HepG2 (cell line): ENCODE measurements around the gene SHISA7. TPM values are rescaled to one million over a fixed set of nuclear protein-coding genes. Genes with fewer than 3 reads are reported as not detected.

Experiments
- DR1 ChIP-seq: sonication (generic); formaldehyde crosslinking; IDR thresholded peaks from 2 replicates; pipeline ENCODE4 v1.8.0; 2021; ENCODE audit warnings: mild to moderate bottlenecking, missing genetic modification reagents, inconsistent platforms
- ELF4 ChIP-seq: sonication (generic); formaldehyde crosslinking; IDR thresholded peaks from 2 replicates; pipeline ENCODE4 v1.5.0; 2020; ENCODE audit warnings: missing genetic modification reagents, mild to moderate bottlenecking, moderate library complexity, borderline replicate concordance
- ERF ChIP-seq: IDR thresholded peaks from 2 replicates; pipeline ENCODE4 v1.6.1; 2018; ENCODE audit warnings: missing biosample characterization, missing genetic modification reagents
- GABPA ChIP-seq, 2 experiments: IDR thresholded peaks; 2 replicates each; pipeline ENCODE4 v1.6.1; 2011 to 2016; ENCODE audit warnings: low read depth in 2 of 2, low read length in 1 of 2, missing biosample characterization in 1 of 2, missing genetic modification characterization in 1 of 2
- GMEB2 ChIP-seq: IDR thresholded peaks from 2 replicates; pipeline ENCODE4 v1.6.1; 2016; ENCODE audit warnings: missing biosample characterization, missing genetic modification reagents, low read depth
- IKZF1 ChIP-seq: fragments of 450-650 bp; IDR thresholded peaks from 2 replicates; pipeline ENCODE4 v1.7.1; 2016
- JUNB ChIP-seq: sonication (generic); formaldehyde crosslinking; IDR thresholded peaks from 2 replicates; pipeline ENCODE4 v1.8.0; 2022; ENCODE audit warnings: missing genetic modification reagents, mild to moderate bottlenecking, borderline replicate concordance
- NFIC ChIP-seq: IDR thresholded peaks from 2 replicates; pipeline ENCODE4 v1.6.1; 2012; ENCODE audit warnings: mild to moderate bottlenecking, low read length, inconsistent platforms
- PHF20 ChIP-seq: sonication (generic); formaldehyde crosslinking; IDR thresholded peaks from 2 replicates; pipeline ENCODE4 v1.5.0; 2020; ENCODE audit warnings: mild to moderate bottlenecking, missing genetic modification reagents
- SMAD9 ChIP-seq: sonication (generic); formaldehyde crosslinking; IDR thresholded peaks from 2 replicates; pipeline ENCODE4 v1.5.1; 2020; ENCODE audit warnings: mild to moderate bottlenecking, missing genetic modification reagents
- SP5 ChIP-seq: IDR thresholded peaks from 2 replicates; pipeline ENCODE4 v1.6.1; 2016; ENCODE audit warnings: low read depth, borderline replicate concordance
- TSC22D2 ChIP-seq: sonication (generic); formaldehyde crosslinking; IDR thresholded peaks from 2 replicates; pipeline ENCODE4 v1.5.1; 2020; ENCODE audit warnings: missing genetic modification reagents, mild to moderate bottlenecking, borderline replicate concordance
- ZBTB10 ChIP-seq: sonication (generic); formaldehyde crosslinking; IDR thresholded peaks from 2 replicates; pipeline ENCODE4 v1.4.0; 2020; ENCODE audit warnings: missing genetic modification reagents, borderline replicate concordance
- ZIK1 ChIP-seq: sonication (generic); formaldehyde crosslinking; IDR thresholded peaks from 2 replicates; pipeline ENCODE4 v1.5.0; 2020; ENCODE audit warnings: mild to moderate bottlenecking, low read depth, missing genetic modification reagents, borderline replicate concordance
- ZNF225 ChIP-seq: sonication (generic); formaldehyde crosslinking; IDR thresholded peaks from 2 replicates; pipeline ENCODE4 v1.4.0; 2020; ENCODE audit warnings: mild to moderate bottlenecking, missing genetic modification reagents
- ZNF318 ChIP-seq: sonication (generic); formaldehyde crosslinking; IDR thresholded peaks from 2 replicates; pipeline ENCODE4 v1.4.0; 2020; ENCODE audit warnings: mild to moderate bottlenecking, missing genetic modification reagents
- ZNF326 ChIP-seq: sonication (generic); formaldehyde crosslinking; IDR thresholded peaks from 2 replicates; pipeline ENCODE4 v1.4.0; 2020; ENCODE audit warnings: missing genetic modification reagents, borderline replicate concordance
- polyA plus RNA-seq, 8 experiments: library from polyadenylated mRNA; depleted of rRNA in 3 of 8; stranded (reverse) in 7 of 8; unstranded in 1 of 8; fragments of >200 nt; fragmentation: Illumina TruSeq in 4 of 8; extraction: Trizol in 4 of 8; gene quantifications; 2 replicates each; pipeline versions ENCODE4 v1.2.1 to v1.2.3, GENCODE V29; 2011 to 2016; ENCODE audit warnings: low read depth in 4 of 8, missing spikeins in 1 of 8, mixed read lengths in 1 of 8; ENCODE audit not compliant: insufficient read depth in 1 of 8
- total RNA-seq, 5 experiments: library from RNA; depleted of rRNA; stranded (reverse); fragments of >200 nt; fragmentation: Illumina TruSeq; extraction: Trizol; gene quantifications; 2 replicates each; pipeline ENCODE4 v1.2.3, GENCODE V29; 2016; ENCODE audit warnings: low read depth in 1 of 5

The SHISA7 gene
- total and polyA plus RNA-seq, 2 of the 13 experiments (the other 11 are each of a cell fraction or from before 2014, with no cell fraction given): not detected

- TF ChIP-seq ZBTB10 (CRISPR knock-in tag) (0 out of 2 replicates have a peak, but pooled peaks have one; percentile 57), NFIC (no peak), GMEB2 (CRISPR knock-in tag) (no peak), DR1 (CRISPR knock-in tag) (peak; percentile 98), ERF (peak; percentile 80), SMAD9 (no peak), ZNF318 (no peak; the same call in 1 of the 2 replicates), ZNF225 (CRISPR knock-in tag) (peak; percentile 85), GABPA (IDR thresholded peaks at IDR 0.05; ENCODE audit: low read depth, low read length) (peak; percentile 95), GABPA (CRISPR knock-in tag; IDR thresholded peaks at IDR 0.05; ENCODE audit: low read depth) (peak; percentile 96), IKZF1 (no peak), SP5 (CRISPR knock-in tag) (0 out of 2 replicates have a peak, but pooled peaks have one; percentile 35), TSC22D2 (CRISPR knock-in tag) (peak; percentile 84), ZIK1 (no peak), ELF4 (peak; percentile 31; the same call in 1 of the 2 replicates), JUNB (CRISPR knock-in tag) (no peak), PHF20 (CRISPR knock-in tag) (peak; percentile 74), ZNF326 (CRISPR knock-in tag) (no peak)
Measured at GRCh38 chr19:55385724-55386492, 57.2 kb downstream of the SHISA7 start, which contains the start of gene RPL28 (continued).
